ENCODE measurements around the gene MRPS22.
"Not testable (repeated sequence)": the region's sequence is repeated elsewhere in the genome, so short reads cannot be mapped to it uniquely, and the experiment has no call there.

Gene MRPS22

GRCh38 chr3:139325551-139325950, 18.3 kb upstream of the MRPS22 start:
- Histone ChIP-seq H3K9ac (ENCODE audit: low read length) (no peak overlapping the region), H3K27ac (ENCODE audit: low read depth, low read length) (no peak overlapping the region), H3K27me3 (ENCODE audit: control insufficient read depth in 1 of 2, insufficient read depth in 2 of 2, low read length in 2 of 2) (peaks cover 6 to 16% of the 10 kb centered on the region in 2 donors), H3K9me3 (ENCODE audit: low read length) (no peaks in the 10 kb centered on the region), H3K4me3 (ENCODE audit: low read depth in 1 of 2, low read length in 2 of 2) (no peak overlapping the region), H3K4me1 (ENCODE audit: insufficient read depth, low read length) (no peaks in the 10 kb centered on the region), H3K36me3 (ENCODE audit: insufficient read depth, low read length) (no peaks in the 10 kb centered on the region)

- H3K27ac ChIP-seq (ENCODE audit: low read depth, low read length), result no peak overlapping the region
- no peak overlapping the region for H3K4me3 ChIP-seq (ENCODE audit: low read depth in 1 of 2, low read length in 2 of 2)
- H3K36me3 ChIP-seq (ENCODE audit: insufficient read depth, low read length), result no peaks in the 10 kb centered on the region
- no peaks in the 10 kb centered on the region for H3K4me1 ChIP-seq (ENCODE audit: insufficient read depth, low read length)
- H3K9me3 ChIP-seq (ENCODE audit: low read length), result no peaks in the 10 kb centered on the region
- peaks cover 6 to 16% of the 10 kb centered on the region in 2 donors for H3K27me3 ChIP-seq (ENCODE audit: control insufficient read depth in 1 of 2, insufficient read depth in 2 of 2, low read length in 2 of 2)
- H3K9ac ChIP-seq (ENCODE audit: low read length), result no peak overlapping the region
Measured at GRCh38 chr3:139326131-139326530, 17.7 kb upstream of the MRPS22 start.

- Histone ChIP-seq H3K27ac (ENCODE audit: low read depth, low read length) (no peak overlapping the region), H3K27me3 (ENCODE audit: control insufficient read depth in 1 of 2, insufficient read depth in 2 of 2, low read length in 2 of 2) (peaks cover 6 to 16% of the 10 kb centered on the region in 2 donors), H3K9ac (ENCODE audit: low read length) (no peak overlapping the region), H3K9me3 (ENCODE audit: low read length) (no peaks in the 10 kb centered on the region), H3K4me1 (ENCODE audit: insufficient read depth, low read length) (no peaks in the 10 kb centered on the region), H3K4me3 (ENCODE audit: low read depth in 1 of 2, low read length in 2 of 2) (no peak overlapping the region), H3K36me3 (ENCODE audit: insufficient read depth, low read length) (no peaks in the 10 kb centered on the region)
Measured at GRCh38 chr3:139326707-139327106, 17.1 kb upstream of the MRPS22 start.

GRCh38 chr3:139327231-139327630, 16.6 kb upstream of the MRPS22 start:
- no peaks in the 10 kb centered on the region for H3K9me3 ChIP-seq (ENCODE audit: low read length)

GRCh38 chr3:139327861-139328260, 16.0 kb upstream of the MRPS22 start:
- Histone ChIP-seq H3K9ac (ENCODE audit: low read length) (no peak overlapping the region), H3K4me3 (ENCODE audit: low read depth in 1 of 2, low read length in 2 of 2) (no peak overlapping the region), H3K27me3 (ENCODE audit: control insufficient read depth in 1 of 2, insufficient read depth in 2 of 2, low read length in 2 of 2) (peaks cover 6 to 21% of the 10 kb centered on the region in 2 donors), H3K4me1 (ENCODE audit: insufficient read depth, low read length) (no peaks in the 10 kb centered on the region), H3K27ac (ENCODE audit: low read depth, low read length) (no peak overlapping the region), H3K36me3 (ENCODE audit: insufficient read depth, low read length) (no peaks in the 10 kb centered on the region), H3K9me3 (ENCODE audit: low read length) (no peaks in the 10 kb centered on the region)

More at GRCh38 chr3:139327231-139327630, 16.6 kb upstream of the MRPS22 start:
- no peak overlapping the region for H3K4me3 ChIP-seq (ENCODE audit: low read depth in 1 of 2, low read length in 2 of 2)
- no peak overlapping the region for H3K27ac ChIP-seq (ENCODE audit: low read depth, low read length)
- H3K36me3 ChIP-seq (ENCODE audit: insufficient read depth, low read length), result no peaks in the 10 kb centered on the region
- no peaks in the 10 kb centered on the region for H3K4me1 ChIP-seq (ENCODE audit: insufficient read depth, low read length)
- H3K27me3 ChIP-seq (ENCODE audit: control insufficient read depth in 1 of 2, insufficient read depth in 2 of 2, low read length in 2 of 2), result peaks cover 6 to 21% of the 10 kb centered on the region in 2 donors
- no peak overlapping the region for H3K9ac ChIP-seq (ENCODE audit: low read length)

- H3K27ac ChIP-seq (ENCODE audit: low read depth, low read length), result no peak overlapping the region
- H3K27me3 ChIP-seq (ENCODE audit: control insufficient read depth in 1 of 2, insufficient read depth in 2 of 2, low read length in 2 of 2), result peaks cover 6 to 21% of the 10 kb centered on the region in 2 donors
- no peaks in the 10 kb centered on the region for H3K36me3 ChIP-seq (ENCODE audit: insufficient read depth, low read length)
- no peaks in the 10 kb centered on the region for H3K4me1 ChIP-seq (ENCODE audit: insufficient read depth, low read length)
- no peaks in the 10 kb centered on the region for H3K9me3 ChIP-seq (ENCODE audit: low read length)
- no peak overlapping the region for H3K9ac ChIP-seq (ENCODE audit: low read length)
- H3K4me3 ChIP-seq (ENCODE audit: low read depth in 1 of 2, low read length in 2 of 2), result no peak overlapping the region
Measured at GRCh38 chr3:139328356-139328755, 15.5 kb upstream of the MRPS22 start.

GRCh38 chr3:139329364-139329850, 14.4 kb upstream of the MRPS22 start:
- Histone ChIP-seq H3K9ac (ENCODE audit: low read length) (no peak overlapping the region), H3K36me3 (ENCODE audit: insufficient read depth, low read length) (no peaks in the 10 kb centered on the region), H3K27ac (ENCODE audit: low read depth, low read length) (no peak overlapping the region), H3K9me3 (ENCODE audit: low read length) (no peaks in the 10 kb centered on the region), H3K4me1 (ENCODE audit: insufficient read depth, low read length) (no peaks in the 10 kb centered on the region), H3K27me3 (ENCODE audit: control insufficient read depth in 1 of 2, insufficient read depth in 2 of 2, low read length in 2 of 2) (peaks cover 6 to 21% of the 10 kb centered on the region in 2 donors), H3K4me3 (ENCODE audit: low read depth in 1 of 2, low read length in 2 of 2) (peak overlapping the region in 1 of 2 donors; percentile 22)

GRCh38 chr3:139332092-139332491, 11.7 kb upstream of the MRPS22 start:
- Histone ChIP-seq H3K4me3 (ENCODE audit: low read depth in 1 of 2, low read length in 2 of 2) (no peak overlapping the region), H3K4me1 (ENCODE audit: insufficient read depth, low read length) (no peaks in the 10 kb centered on the region), H3K27me3 (ENCODE audit: control insufficient read depth in 1 of 2, insufficient read depth in 2 of 2, low read length in 2 of 2) (peaks cover 6 to 21% of the 10 kb centered on the region in 2 donors), H3K9me3 (ENCODE audit: low read length) (no peaks in the 10 kb centered on the region), H3K9ac (ENCODE audit: low read length) (no peak overlapping the region), H3K36me3 (ENCODE audit: insufficient read depth, low read length) (no peaks in the 10 kb centered on the region), H3K27ac (ENCODE audit: low read depth, low read length) (no peak overlapping the region)

- H3K27me3 ChIP-seq (ENCODE audit: control insufficient read depth in 1 of 2, insufficient read depth in 2 of 2, low read length in 2 of 2), result peaks cover 3 to 10% of the 10 kb centered on the region in 2 donors
- H3K36me3 ChIP-seq (ENCODE audit: insufficient read depth, low read length), result not testable (repeated sequence)
Measured at GRCh38 chr3:139334675-139335074, 9.1 kb upstream of the MRPS22 start.

GRCh38 chr3:139338405-139338804, 5.4 kb upstream of the MRPS22 start:
- Histone ChIP-seq H3K9ac (ENCODE audit: low read length) (no peak overlapping the region), H3K4me1 (ENCODE audit: insufficient read depth, low read length) (no peaks in the 10 kb centered on the region), H3K4me3 (ENCODE audit: low read depth in 1 of 2, low read length in 2 of 2) (no peak overlapping the region), H3K27me3 (ENCODE audit: control insufficient read depth in 1 of 2, insufficient read depth in 2 of 2, low read length in 2 of 2) (no peaks in the 10 kb centered on the region), H3K9me3 (ENCODE audit: low read length) (no peaks in the 10 kb centered on the region), H3K27ac (ENCODE audit: low read depth, low read length) (no peak overlapping the region), H3K36me3 (ENCODE audit: insufficient read depth, low read length) (no peaks in the 10 kb centered on the region)

More at GRCh38 chr3:139334675-139335074, 9.1 kb upstream of the MRPS22 start:
- H3K4me1 ChIP-seq (ENCODE audit: insufficient read depth, low read length); H3K4me3 ChIP-seq (ENCODE audit: low read depth in 1 of 2, low read length in 2 of 2); H3K9ac ChIP-seq (ENCODE audit: low read length); H3K27ac ChIP-seq (ENCODE audit: low read depth, low read length); H3K9me3 ChIP-seq (ENCODE audit: low read length): not testable (repeated sequence)

- Histone ChIP-seq H3K27me3 (ENCODE audit: control insufficient read depth in 1 of 2, insufficient read depth in 2 of 2, low read length in 2 of 2) (no peaks in the 10 kb centered on the region), H3K4me1 (ENCODE audit: insufficient read depth, low read length) (peaks cover under 1% of the 10 kb centered on the region), H3K9ac (ENCODE audit: low read length) (no peak overlapping the region), H3K9me3 (ENCODE audit: low read length) (no peaks in the 10 kb centered on the region), H3K4me3 (ENCODE audit: low read depth in 1 of 2, low read length in 2 of 2) (no peak overlapping the region), H3K36me3 (ENCODE audit: insufficient read depth, low read length) (no peaks in the 10 kb centered on the region), H3K27ac (ENCODE audit: low read depth, low read length) (no peak overlapping the region)
Measured at GRCh38 chr3:139339219-139339906, 4.5 kb upstream of the MRPS22 start.

- H3K4me3 ChIP-seq (ENCODE audit: low read depth in 1 of 2, low read length in 2 of 2), result no peak overlapping the region
- peaks cover 12% of the 10 kb centered on the region for H3K4me1 ChIP-seq (ENCODE audit: insufficient read depth, low read length)
- H3K27ac ChIP-seq (ENCODE audit: low read depth, low read length), result no peak overlapping the region
- H3K27me3 ChIP-seq (ENCODE audit: control insufficient read depth in 1 of 2, insufficient read depth in 2 of 2, low read length in 2 of 2), result no peaks in the 10 kb centered on the region
- no peak overlapping the region for H3K9ac ChIP-seq (ENCODE audit: low read length)
- H3K36me3 ChIP-seq (ENCODE audit: insufficient read depth, low read length), result no peaks in the 10 kb centered on the region
- H3K9me3 ChIP-seq (ENCODE audit: low read length), result no peaks in the 10 kb centered on the region
Measured at GRCh38 chr3:139340784-139341183, 3.0 kb upstream of the MRPS22 start.

Data from muscle layer of colon (tissue), 2 donors.